Subcutaneous adipose tissue (tissue), 4 donors: Measurements from ENCODE around the gene NPSR1. TPM values are rescaled to one million over a fixed set of nuclear protein-coding genes. Genes with fewer than 3 reads are reported as not detected.

ENCODE experiments used
- total RNA-seq, 4 donors: library from RNA; depleted of rRNA; stranded (reverse); fragments of >200 nt; gene quantifications; one replicate each; pipeline ENCODE4 v1.1.0, GENCODE V29; 2016
- TF ChIP-seq, protein P1 (sequence below): fragments of 450-650 bp; IDR thresholded peaks from one replicate; pipeline ENCODE4 v1.5.1; 2016; ENCODE audit warnings: low read depth, mild to moderate bottlenecking, control low read depth, antibody characterized with exemption, moderate library complexity

The NPSR1 gene
- total RNA-seq, 4 donors from 2014 or later = not detected

DNA sequence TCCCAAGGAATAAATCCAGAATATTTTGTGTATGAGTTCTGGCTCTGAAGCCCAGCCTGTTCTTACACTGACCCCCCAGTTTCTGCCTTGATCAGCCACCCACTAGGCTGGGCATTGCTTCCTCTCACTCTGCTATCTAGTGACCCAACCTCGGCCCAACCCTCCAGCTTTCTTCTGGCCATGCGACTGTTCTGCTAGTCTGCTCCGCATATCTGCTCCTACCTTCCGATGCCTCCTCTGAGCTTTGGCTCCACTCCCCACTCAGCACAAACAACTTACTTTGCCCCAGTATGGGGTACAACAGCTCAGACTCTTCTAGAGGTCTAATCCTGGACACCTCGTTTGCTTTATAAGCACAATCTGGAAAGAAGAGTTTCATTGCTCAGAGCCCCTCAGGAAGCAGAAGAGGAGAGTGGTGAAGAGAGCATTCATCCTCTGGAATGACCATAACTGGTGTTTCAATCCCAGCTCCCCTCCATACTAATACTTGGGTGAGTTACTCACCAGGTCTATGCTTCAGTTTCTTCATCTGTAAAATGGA lies 99.6 kb downstream of the NPSR1 start:
- TF ChIP-seq, protein P1, sequence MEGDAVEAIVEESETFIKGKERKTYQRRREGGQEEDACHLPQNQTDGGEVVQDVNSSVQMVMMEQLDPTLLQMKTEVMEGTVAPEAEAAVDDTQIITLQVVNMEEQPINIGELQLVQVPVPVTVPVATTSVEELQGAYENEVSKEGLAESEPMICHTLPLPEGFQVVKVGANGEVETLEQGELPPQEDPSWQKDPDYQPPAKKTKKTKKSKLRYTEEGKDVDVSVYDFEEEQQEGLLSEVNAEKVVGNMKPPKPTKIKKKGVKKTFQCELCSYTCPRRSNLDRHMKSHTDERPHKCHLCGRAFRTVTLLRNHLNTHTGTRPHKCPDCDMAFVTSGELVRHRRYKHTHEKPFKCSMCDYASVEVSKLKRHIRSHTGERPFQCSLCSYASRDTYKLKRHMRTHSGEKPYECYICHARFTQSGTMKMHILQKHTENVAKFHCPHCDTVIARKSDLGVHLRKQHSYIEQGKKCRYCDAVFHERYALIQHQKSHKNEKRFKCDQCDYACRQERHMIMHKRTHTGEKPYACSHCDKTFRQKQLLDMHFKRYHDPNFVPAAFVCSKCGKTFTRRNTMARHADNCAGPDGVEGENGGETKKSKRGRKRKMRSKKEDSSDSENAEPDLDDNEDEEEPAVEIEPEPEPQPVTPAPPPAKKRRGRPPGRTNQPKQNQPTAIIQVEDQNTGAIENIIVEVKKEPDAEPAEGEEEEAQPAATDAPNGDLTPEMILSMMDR = no peak

DNA sequence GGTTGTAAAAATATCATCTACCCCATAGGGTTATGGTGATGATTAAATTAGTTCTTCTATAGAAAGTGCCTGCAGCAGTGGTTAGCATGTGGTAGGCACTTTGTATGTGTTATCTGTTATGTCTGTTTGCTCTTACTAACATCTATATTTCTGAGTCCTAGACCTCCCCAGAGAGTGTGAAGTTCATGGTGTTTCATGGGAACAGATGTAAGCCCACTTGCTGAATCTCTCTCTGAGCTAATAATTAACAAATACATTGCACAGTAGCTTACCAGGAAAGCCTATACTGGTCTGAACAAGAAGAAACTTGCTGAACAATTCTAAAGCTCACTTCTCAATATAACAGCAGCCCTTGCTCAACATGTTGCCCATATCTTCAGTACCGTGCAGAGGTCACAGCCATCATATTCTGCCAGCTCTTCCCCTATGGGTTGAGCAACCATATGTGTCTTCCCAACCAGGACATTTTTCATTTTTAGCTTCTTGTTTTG lies 100.1 kb downstream of the NPSR1 start:
- TF ChIP-seq, protein P1 = no peak

DNA sequence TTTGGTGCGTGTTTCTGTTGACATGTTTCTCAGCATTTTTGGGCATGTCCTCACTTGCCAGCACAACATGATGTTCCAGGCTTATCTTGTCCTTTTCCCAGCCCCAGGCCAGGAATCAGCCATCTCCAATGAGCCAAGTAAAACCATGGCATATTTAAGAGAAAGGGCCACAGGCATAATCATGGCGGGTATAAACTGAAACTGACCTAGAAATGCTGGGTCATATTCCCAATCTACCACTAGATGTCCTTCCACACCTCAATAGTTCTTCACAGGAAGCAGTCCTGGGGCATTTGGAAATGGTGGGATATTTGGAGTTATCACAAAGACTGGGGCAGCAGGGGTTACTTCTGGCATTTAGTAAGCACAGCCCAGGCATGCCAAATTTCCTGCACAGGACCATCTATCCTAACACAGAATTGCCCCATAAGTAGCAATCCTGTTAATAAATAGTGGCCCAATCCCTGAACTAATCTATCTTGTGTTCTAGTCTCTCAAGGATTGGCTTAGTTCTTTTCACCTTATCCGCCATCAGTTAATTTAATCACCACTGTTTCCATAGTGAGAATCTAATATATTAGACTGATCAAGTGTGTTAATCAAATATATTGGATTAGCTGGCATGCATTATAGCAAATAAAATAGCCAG lies 101.6 kb downstream of the NPSR1 start:
- TF ChIP-seq, protein P1 = no peak

DNA sequence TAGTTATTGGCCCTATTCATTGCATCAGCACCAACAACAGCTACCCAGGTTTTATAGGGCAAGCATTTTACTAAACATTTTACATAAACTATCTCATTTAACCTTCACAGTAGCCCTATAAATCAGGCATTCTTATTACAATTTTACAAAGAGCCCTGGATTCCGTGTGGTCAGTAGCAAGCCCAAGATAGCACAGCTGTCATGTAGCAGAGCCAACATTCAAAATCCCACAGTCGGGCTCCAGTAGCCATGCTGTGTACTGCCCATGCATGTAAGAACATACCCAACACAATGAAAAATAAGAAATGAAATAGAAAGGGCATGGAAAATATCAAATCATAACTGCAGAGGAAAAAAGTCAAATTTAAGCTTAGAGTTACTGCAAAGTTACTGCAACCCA lies 102.3 kb downstream of the NPSR1 start:
- TF ChIP-seq, protein P1 = no peak

DNA sequence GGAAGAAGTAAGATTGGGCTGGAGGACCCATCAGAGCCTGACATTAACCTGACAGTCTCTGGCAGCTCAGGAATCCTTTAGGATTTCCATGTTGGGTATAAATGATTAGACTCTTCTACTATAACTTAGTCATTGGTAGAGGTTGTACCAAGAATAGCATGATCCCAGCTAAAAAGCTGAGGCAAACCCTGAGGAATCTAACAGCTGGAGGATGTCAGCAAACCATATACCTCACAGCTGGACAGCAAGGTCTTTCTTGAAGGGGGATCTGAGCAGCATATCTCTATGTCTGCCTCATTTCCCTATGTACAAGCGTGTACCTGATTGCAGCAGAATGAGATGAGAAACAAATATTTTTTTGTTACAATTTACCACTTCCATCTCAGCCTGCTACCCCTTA lies 103.2 kb downstream of the NPSR1 start:
- TF ChIP-seq, protein P1 = no peak

DNA sequence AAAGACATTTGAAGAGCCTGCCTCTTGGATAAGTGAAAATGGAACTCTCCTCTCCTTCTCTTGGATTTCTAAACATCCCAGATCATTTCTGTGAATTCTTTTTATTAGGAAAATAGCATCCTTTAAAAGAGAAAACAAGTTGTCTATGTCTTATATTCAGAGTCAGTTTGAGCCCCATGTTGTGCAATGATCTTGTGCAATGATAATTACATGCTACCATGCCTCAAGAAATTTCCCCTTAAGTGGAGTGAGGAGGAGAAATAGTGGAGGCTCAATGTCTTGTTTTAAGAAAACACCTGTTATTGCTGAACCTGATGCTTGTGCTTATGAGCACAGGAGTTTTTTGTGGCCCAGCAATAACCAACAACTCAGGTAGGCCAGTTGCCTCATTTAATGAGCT lies 103.6 kb downstream of the NPSR1 start:
- TF ChIP-seq, protein P1 = no peak

DNA sequence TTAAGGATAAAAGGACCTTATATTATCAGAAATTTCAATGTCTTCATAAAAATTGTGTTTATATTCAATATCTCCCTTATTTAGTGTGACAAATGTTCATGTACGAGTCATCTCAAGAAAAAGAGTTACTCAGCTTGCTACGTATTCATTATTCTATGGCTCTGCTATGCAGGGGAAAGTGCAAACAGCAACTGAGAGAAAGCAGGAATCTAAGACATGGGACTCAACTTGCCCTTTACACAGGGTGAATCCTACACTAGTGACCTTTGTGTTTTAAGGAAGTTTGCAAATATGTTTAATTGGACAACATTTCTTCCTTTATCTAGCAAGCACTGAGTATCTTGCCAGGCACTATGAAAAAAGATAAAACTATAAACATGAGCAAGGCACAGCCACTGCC lies 104.7 kb downstream of the NPSR1 start:
- TF ChIP-seq, protein P1 = no peak
